Activated T-cell treated with anti-CD3 and anti-CD28 coated beads for 48 hours (primary cell): ENCODE data around the gene WDSUB1.

Source experiments
- DNase-seq: peaks from one replicate; pipeline ENCODE4 v3.0.0-alpha.2; 2020; ENCODE audit warnings: low read depth

Gene WDSUB1

GRCh38 chr2:159265171-159265576 lies 21.3 kb downstream of the WDSUB1 start:
- DNase-seq: no peak

GRCh38 chr2:159262904-159263303 lies 23.6 kb downstream of the WDSUB1 start:
- no peak for DNase-seq

GRCh38 chr2:159262226-159262625 lies 24.3 kb downstream of the WDSUB1 start:
- DNase-seq: no peak

GRCh38 chr2:159256159-159256558 lies 30.3 kb downstream of the WDSUB1 start:
- no peak for DNase-seq

GRCh38 chr2:159252905-159253304 lies 33.6 kb downstream of the WDSUB1 start:
- no peak for DNase-seq

- DNase-seq: no peak
These were observed 35.0 kb downstream of the WDSUB1 start for GRCh38 chr2:159251296-159252173.

GRCh38 chr2:159249990-159250715 lies 36.4 kb downstream of the WDSUB1 start:
- DNase-seq: no peak

- no peak for DNase-seq
These were observed 40.0 kb downstream of the WDSUB1 start for GRCh38 chr2:159246325-159246988.

- no peak for DNase-seq
These were observed 43.0 kb downstream of the WDSUB1 start for GRCh38 chr2:159243529-159243928.

GRCh38 chr2:159234868-159235267 lies 51.6 kb downstream of the WDSUB1 start:
- no peak for DNase-seq

- DNase-seq: no peak
These were observed 53.9 kb downstream of the WDSUB1 start for GRCh38 chr2:159232456-159233170.

- no peak for DNase-seq
These were observed 56.2 kb downstream of the WDSUB1 start for GRCh38 chr2:159230145-159230877.

- DNase-seq: no peak
These were observed 56.9 kb downstream of the WDSUB1 start for GRCh38 chr2:159229476-159230144.

GRCh38 chr2:159228081-159228581 lies 58.4 kb downstream of the WDSUB1 start:
- DNase-seq: no peak

- no peak for DNase-seq
These were observed 59.0 kb downstream of the WDSUB1 start for GRCh38 chr2:159227467-159227866.

- no peak for DNase-seq
These were observed 59.7 kb downstream of the WDSUB1 start for GRCh38 chr2:159226608-159227385.

GRCh38 chr2:159226059-159226461 lies 60.4 kb downstream of the WDSUB1 start:
- DNase-seq: no peak

- no peak for DNase-seq
These were observed 61.2 kb downstream of the WDSUB1 start for GRCh38 chr2:159225025-159226016.
